Breast epithelium (tissue), 3 donors: ENCODE measurements around the gene ELOVL2.

Experiments used
- CTCF ChIP-seq, 3 donors: fragments of 450-650 bp; IDR thresholded peaks; one replicate each; pipeline ENCODE4 v1.5.1; 2016 to 2017; ENCODE audit warnings: antibody characterized with exemption in 3 of 3, mild to moderate bottlenecking in 3 of 3, moderate library complexity in 3 of 3
- POLR2AphosphoS5 ChIP-seq, 3 donors: sonication (generic); formaldehyde crosslinking; IDR thresholded peaks; one replicate each; pipeline ENCODE4 v1.6.1; 2017; ENCODE audit warnings: antibody characterized with exemption in 3 of 3

GRCh38 chr6:10957414-10957886, 86.7 kb downstream of the ELOVL2 start:
- TF ChIP-seq CTCF (IDR thresholded peaks at IDR 0.05), result no peak
- TF ChIP-seq POLR2AphosphoS5 (IDR thresholded peaks at IDR 0.05), result no peak
